Stimulated activated CD8-positive, alpha-beta memory T cell treated with anti-CD3 and anti-CD28 coated beads, Interleukin-7, amount 100 ng/mL, for 48 hours (primary cell): ENCODE data around the gene DPYSL3.

Experiments
- DNase-seq, 2 donors: peaks; one replicate each; pipeline ENCODE4 v3.0.0-alpha.2; 2020; ENCODE audit warnings: low read depth in 1 of 2; ENCODE audit errors: extremely low read depth in 1 of 2

DPYSL3 gene

DNA sequence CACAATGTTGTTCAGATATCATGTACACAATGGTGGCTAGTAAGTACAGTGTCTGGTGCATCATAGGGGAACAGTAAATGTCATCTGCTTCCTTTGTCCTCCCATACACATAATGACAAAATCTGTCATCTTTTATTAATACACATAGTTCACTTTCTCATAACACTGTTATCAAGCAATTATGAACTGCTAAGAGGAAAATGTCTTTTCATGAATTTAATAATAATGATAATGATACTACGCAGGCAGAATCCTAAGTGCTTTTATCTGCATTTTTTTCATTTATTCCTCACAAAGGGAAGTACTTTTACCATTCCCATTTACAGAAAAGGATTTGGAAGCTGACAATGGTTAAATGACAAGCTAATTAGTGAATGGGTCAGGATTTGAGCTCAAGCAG lies 35.7 kb downstream of the DPYSL3 start:
- no peak for DNase-seq

DNA sequence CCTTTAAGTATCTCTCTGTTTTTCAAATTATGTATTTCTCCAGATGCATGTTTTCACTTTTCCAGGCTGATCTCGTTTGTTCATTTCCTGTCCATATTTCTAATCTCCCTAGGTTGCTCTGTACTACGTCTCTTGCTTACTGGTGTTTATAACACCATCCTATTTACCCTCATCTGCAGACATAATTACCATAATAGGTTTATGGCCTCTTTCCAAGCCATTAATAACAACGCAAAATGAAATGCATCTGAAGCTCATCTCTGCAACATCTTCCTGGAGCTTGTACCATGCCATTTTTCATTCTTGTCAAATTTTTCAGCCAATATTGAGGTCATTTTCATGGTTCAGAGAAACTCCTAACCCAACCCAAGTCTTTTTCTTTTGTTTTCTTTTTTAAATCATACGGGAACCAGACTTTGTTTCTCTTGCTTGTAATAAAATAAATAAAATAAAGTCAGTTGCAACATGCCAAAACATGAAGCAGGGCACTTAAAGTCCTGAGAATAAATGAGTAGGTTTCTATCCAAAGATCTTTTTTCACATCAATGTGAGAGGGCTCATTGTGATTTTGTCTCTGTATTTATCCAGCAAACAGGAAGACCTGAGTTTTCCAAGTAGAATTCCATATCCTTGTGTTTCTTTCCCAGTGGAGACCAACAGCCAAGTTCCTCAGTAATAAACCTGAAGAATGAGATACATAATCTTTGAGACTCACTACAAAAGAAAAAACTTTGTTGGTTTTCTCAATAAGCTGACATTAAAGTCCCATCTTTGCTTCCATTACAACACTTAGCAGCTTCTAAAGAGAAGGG lies 37.0 kb downstream of the DPYSL3 start:
- DNase-seq = no peak

DNA sequence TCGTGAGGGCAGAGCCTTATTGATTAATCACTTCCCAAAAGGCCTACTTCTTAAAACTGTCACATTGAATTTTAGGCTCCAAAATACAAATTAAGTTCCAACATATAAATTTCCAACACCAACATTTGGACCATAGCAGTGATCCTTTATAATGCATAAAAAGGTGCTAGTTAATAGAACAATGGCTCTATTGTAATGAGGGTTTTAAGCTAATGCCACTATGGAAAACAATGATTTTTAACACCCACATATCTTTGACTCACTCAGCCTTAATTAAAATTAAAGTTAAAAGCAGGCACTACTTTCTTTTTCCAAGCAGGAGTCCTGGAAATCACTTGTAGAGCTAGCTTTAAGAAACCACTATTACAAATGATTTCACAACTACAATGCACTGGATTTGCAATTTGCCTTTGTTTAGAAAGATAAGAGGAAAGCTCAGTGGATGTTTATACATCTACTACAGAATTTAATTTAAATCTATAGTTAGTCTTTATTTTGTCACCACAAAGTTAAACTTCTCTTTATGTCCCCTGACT lies 41.8 kb downstream of the DPYSL3 start:
- no peak for DNase-seq

GRCh38 chr5:147466360-147466980 lies 43.4 kb downstream of the DPYSL3 start:
- DNase-seq = no peak

DNA sequence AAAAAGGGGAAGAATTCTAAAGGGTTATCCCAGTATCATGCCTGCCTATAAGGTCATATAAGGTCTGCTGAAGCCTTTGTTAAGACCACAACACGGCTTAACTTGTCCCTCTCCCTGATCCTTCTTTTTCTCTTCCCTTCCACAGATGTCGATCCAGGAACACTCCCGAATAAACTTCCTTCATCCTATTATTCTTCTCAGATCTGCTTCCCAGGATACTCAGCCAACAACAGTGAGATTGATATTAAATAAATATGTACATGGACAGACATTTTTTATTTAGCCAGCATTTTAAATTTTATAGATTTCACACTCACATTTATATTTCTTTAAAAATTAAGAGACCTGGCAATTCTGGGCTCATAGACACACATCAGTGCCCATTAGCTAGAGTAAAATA lies 44.1 kb downstream of the DPYSL3 start:
- no peak for DNase-seq

DNA sequence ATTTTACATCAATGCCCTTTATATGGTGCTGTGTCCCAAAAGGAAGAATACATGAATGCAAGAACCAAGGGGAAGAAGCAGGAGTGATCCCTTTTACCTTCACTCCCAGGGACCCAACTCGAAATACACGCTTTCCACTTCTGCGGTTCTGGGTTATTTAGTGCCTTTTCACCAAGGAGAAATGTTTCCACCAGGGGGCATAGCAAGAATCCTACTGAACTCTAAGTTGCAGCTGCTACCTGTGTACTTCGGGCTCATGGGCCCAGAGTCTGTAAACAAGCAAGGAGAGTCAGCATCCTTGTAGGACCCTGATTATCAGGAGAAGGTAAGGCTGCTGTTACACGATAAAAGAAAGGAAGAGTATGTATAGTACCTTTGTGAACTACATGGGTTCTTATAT lies 45.7 kb downstream of the DPYSL3 start:
- DNase-seq = no peak

GRCh38 chr5:147461915-147462314 lies 48.0 kb downstream of the DPYSL3 start:
- no peak for DNase-seq

- no peak for DNase-seq
Measured at GRCh38 chr5:147460380-147460779, 49.5 kb downstream of the DPYSL3 start.

GRCh38 chr5:147458581-147458980 lies 51.3 kb downstream of the DPYSL3 start:
- no peak for DNase-seq

- no peak for DNase-seq
Measured at GRCh38 chr5:147455822-147456450, 53.9 kb downstream of the DPYSL3 start.

DNA sequence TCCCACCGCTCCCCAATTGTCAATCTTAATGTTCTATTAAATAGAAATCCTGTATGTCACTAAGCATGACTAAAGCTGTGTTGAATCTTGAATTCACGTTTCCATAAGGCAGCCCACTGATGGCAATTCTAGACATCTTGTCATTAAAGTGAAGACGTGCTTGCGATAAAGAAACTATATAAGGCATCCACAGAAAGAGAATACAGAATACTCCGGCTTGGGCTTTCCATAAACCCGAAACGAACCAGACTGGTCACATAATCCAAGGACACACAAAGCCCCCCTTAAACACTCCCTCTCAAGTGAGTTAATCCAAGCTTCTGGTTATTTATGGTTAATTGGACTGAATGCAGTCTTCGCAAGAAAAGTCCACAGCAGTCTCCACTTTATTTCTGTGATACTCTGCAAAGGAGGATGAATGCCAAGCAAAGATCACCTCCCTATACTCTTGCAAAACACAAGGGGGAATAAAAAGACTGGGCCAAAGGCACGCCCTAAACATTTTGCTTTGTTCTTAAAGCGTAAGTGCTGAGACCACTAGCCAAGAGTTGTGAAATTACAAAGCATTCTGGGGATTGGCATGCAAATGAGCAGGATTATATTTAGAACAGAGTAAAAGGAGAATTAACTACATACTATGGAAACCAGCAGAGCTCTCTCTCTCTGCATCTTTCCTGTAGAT lies 54.7 kb downstream of the DPYSL3 start:
- DNase-seq = no peak

- DNase-seq = peak; percentile 33 to 56
Measured at GRCh38 chr5:147453875-147454814, 55.7 kb downstream of the DPYSL3 start.

GRCh38 chr5:147452165-147452811 lies 57.6 kb downstream of the DPYSL3 start:
- no peak for DNase-seq

GRCh38 chr5:147451193-147451592 lies 58.7 kb downstream of the DPYSL3 start:
- DNase-seq = no peak

DNA sequence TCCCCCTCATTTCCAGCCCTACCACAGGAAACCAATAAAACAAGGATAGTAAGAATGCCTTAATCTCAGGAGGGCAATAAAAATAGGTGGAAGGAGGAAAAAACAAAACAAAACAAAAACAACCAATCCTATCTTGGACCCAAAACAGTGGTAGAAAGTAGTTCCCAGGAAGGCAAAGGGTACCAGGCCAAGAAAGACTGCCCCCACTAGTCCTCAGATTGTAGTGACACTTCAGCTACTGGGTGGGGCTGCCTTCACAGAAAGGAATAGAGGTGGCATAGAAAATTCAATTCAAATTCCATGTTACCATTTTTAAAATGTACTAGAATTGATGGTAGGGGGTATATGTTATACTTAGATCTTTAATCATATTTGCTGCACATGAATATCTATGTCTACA lies 59.3 kb downstream of the DPYSL3 start:
- no peak for DNase-seq

GRCh38 chr5:147448766-147449165 lies 61.1 kb downstream of the DPYSL3 start:
- no peak for DNase-seq

GRCh38 chr5:147446523-147446922 lies 63.3 kb downstream of the DPYSL3 start:
- DNase-seq = no peak

- no peak for DNase-seq
Measured at GRCh38 chr5:147445917-147446316, 64.0 kb downstream of the DPYSL3 start.

GRCh38 chr5:147445090-147445489 lies 64.8 kb downstream of the DPYSL3 start:
- DNase-seq = no peak

GRCh38 chr5:147442224-147442623 lies 67.6 kb downstream of the DPYSL3 start:
- DNase-seq = no peak
